Gastroesophageal sphincter (tissue), 4 donors: ENCODE measurements around the gene FBF1. TPM values are rescaled to one million over a fixed set of nuclear protein-coding genes. Genes with fewer than 3 reads are reported as not detected.
A peak's percentile ranks its signal among the peaks of the same experiment; 100 is the strongest.
"Not testable (repeated sequence)": the region's sequence is repeated elsewhere in the genome, so short reads cannot be mapped to it uniquely, and the experiment has no call there.

ENCODE experiments used
- ATAC-seq: fragments of 150-250 bp; one replicate; pipeline ENCODE4 v1.9.1; 2016; ENCODE audit warnings: mild to moderate bottlenecking, moderate library complexity
- H3K27ac ChIP-seq, 4 donors: fragments of 200-600 bp; sonication (generic) in 3 of 4; 1 replicate in 3 of 4; 2 replicates in 1 of 4; pipeline ENCODE4 v1.5.1; 2016 to 2019
- H3K27me3 ChIP-seq: fragments of 200-600 bp; sonication (generic); one replicate; pipeline ENCODE4 v1.5.1; 2019
- H3K36me3 ChIP-seq, 2 donors: fragments of 200-600 bp; sonication (generic); one replicate each; pipeline ENCODE4 v1.5.1; 2019; ENCODE audit warnings: control low read depth in 1 of 2
- H3K4me1 ChIP-seq, 3 donors: fragments of 200-600 bp; sonication (generic); 1 replicate in 2 of 3; 2 replicates in 1 of 3; pipeline ENCODE4 v1.5.1; 2016 to 2019; ENCODE audit warnings: control low read depth in 2 of 3
- H3K4me3 ChIP-seq, 2 donors: fragments of 200-600 bp; sonication (generic); one replicate each; pipeline ENCODE4 v1.5.1; 2019; ENCODE audit warnings: mild to moderate bottlenecking in 1 of 2, moderate library complexity in 1 of 2
- H3K9me3 ChIP-seq, 3 donors: fragments of 200-600 bp; sonication (generic); one replicate each; pipeline ENCODE4 v1.5.1; 2017 to 2019; ENCODE audit warnings: control low read depth in 2 of 3
- EP300 ChIP-seq: sonication (generic); formaldehyde crosslinking; IDR thresholded peaks from one replicate; pipeline ENCODE4 v1.6.1; 2017; ENCODE audit warnings: antibody characterized with exemption, mild to moderate bottlenecking
- POLR2A ChIP-seq, 2 donors: fragments of 450-650 bp; IDR thresholded peaks; one replicate each; pipeline ENCODE4 v1.6.1; 2017; ENCODE audit warnings: antibody characterized with exemption in 2 of 2, mild to moderate bottlenecking in 2 of 2, moderate library complexity in 1 of 2
- POLR2AphosphoS5 ChIP-seq: sonication (generic); formaldehyde crosslinking; IDR thresholded peaks from one replicate; pipeline ENCODE4 v1.6.1; 2017; ENCODE audit warnings: antibody characterized with exemption
- WGBS, 2 donors: methylation state at CpG; one replicate each; pipeline ENCODE4 v1.1.5; 2018; ENCODE audit warnings: low coverage in 1 of 2; 5-methylcytosine and 5-hydroxymethylcytosine counted together
- total RNA-seq, 4 donors: library from RNA; depleted of rRNA; stranded (reverse); fragments of >200 nt; gene quantifications; one replicate each; pipeline ENCODE4 v1.1.0, GENCODE V29; 2016
- TF ChIP-seq, protein P1 (sequence below), 4 experiments: fragments of 200-600 bp in 2 of 4; fragments of 450-650 bp in 2 of 4; sonication (generic) in 1 of 4; IDR thresholded peaks; one replicate each; pipeline ENCODE4 v1.5.1; 2017 to 2019; ENCODE audit warnings: antibody characterized with exemption in 4 of 4, mild to moderate bottlenecking in 2 of 4, moderate library complexity in 2 of 4

FBF1 gene
- total RNA-seq, 4 donors from 2014 or later, result 4.6 to 20.2 (median 7.7) TPM

GRCh38 chr17:75976175-75976848, 35.5 kb upstream of the FBF1 start:
- Histone ChIP-seq H3K36me3 (peaks cover 0 to 28% of the 10 kb centered on the region in 2 donors), H3K4me3 (peak overlapping the region in 1 of 2 donors; percentile 4), H3K9me3 (no peaks in the 10 kb centered on the region), H3K4me1 (peaks cover 0 to 48% (median 14%) of the 10 kb centered on the region in 3 donors), H3K27ac (no peak overlapping the region), H3K27me3 (no peaks in the 10 kb centered on the region)
- ATAC-seq, result no peak
- 49 to 51% methylated on average over 9 of the region's 9 CpGs for WGBS, 2 donors
- no peak for TF ChIP-seq POLR2A (IDR thresholded peaks at IDR 0.05)
- TF ChIP-seq EP300, result no peak
- TF ChIP-seq POLR2AphosphoS5, result no peak
- TF ChIP-seq, protein P1, sequence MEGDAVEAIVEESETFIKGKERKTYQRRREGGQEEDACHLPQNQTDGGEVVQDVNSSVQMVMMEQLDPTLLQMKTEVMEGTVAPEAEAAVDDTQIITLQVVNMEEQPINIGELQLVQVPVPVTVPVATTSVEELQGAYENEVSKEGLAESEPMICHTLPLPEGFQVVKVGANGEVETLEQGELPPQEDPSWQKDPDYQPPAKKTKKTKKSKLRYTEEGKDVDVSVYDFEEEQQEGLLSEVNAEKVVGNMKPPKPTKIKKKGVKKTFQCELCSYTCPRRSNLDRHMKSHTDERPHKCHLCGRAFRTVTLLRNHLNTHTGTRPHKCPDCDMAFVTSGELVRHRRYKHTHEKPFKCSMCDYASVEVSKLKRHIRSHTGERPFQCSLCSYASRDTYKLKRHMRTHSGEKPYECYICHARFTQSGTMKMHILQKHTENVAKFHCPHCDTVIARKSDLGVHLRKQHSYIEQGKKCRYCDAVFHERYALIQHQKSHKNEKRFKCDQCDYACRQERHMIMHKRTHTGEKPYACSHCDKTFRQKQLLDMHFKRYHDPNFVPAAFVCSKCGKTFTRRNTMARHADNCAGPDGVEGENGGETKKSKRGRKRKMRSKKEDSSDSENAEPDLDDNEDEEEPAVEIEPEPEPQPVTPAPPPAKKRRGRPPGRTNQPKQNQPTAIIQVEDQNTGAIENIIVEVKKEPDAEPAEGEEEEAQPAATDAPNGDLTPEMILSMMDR (IDR thresholded peaks at IDR 0.05), result no peak

DNA sequence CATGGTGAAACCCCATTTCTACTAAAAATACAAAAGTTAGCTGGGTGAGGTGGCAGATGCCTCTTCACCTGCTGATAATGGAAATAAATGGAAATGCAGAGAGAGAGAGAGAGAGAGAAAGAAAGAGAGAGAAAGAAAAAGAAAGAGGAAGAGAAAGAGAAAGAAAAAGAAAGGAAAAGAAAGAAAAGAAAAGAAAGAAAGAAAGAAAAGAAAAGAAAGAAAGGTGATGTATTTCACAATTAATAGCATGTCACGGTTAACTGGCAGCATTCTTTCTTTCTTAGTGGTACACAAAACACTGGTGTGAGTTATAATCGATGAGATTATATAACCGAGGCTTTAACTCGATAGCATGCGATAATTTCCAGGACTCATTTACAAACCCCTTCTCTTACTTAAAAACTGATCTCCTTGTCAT, 34.9 kb upstream of the FBF1 start:
- ATAC-seq, result no peak
- H3K36me3 ChIP-seq, result peaks cover 0 to 34% of the 10 kb centered on the region in 2 donors
- no peak overlapping the region for H3K4me3 ChIP-seq
- H3K27ac ChIP-seq, result no peak overlapping the region
- no peaks in the 10 kb centered on the region for H3K9me3 ChIP-seq
- 70 to 79% methylated on average over 5 of the region's 5 CpGs for WGBS, 2 donors
- H3K27me3 ChIP-seq, result no peaks in the 10 kb centered on the region
- peaks cover 0 to 48% (median 14%) of the 10 kb centered on the region in 3 donors for H3K4me1 ChIP-seq
- TF ChIP-seq POLR2AphosphoS5 (no peak), EP300 (no peak), POLR2A (IDR thresholded peaks at IDR 0.05) (no peak)
- TF ChIP-seq, protein P1 (IDR thresholded peaks at IDR 0.05), result no peak

GRCh38 chr17:75975187-75975586, 34.3 kb upstream of the FBF1 start:
- H3K27ac ChIP-seq, ATAC-seq, H3K4me3 ChIP-seq, H3K9me3 ChIP-seq, H3K27me3 ChIP-seq: not testable (repeated sequence)
- H3K36me3 ChIP-seq, result peaks cover 0 to 36% of the 10 kb centered on the region in 2 donors
- peaks cover 0 to 42% (median 13%) of the 10 kb centered on the region in 3 donors for H3K4me1 ChIP-seq
- WGBS, 2 donors, result 91 to 96% methylated on average over 3 to 4 of the region's 6 CpGs

- H3K4me3 ChIP-seq, result no peak overlapping the region
- no peak for TF ChIP-seq POLR2AphosphoS5
- TF ChIP-seq, protein P1 (IDR thresholded peaks at IDR 0.05), result no peak
- TF ChIP-seq POLR2A (IDR thresholded peaks at IDR 0.05), result no peak
- TF ChIP-seq EP300, result no peak
- peaks cover 0 to 9% (median 0%) of the 10 kb centered on the region in 3 donors for H3K4me1 ChIP-seq
- ATAC-seq, result no peak
- H3K36me3 ChIP-seq, result peaks cover 0 to 46% of the 10 kb centered on the region in 2 donors
- H3K27ac ChIP-seq, result no peak overlapping the region
- H3K9me3 ChIP-seq, result no peaks in the 10 kb centered on the region
- no peaks in the 10 kb centered on the region for H3K27me3 ChIP-seq
- WGBS, 2 donors, result 74 to 85% methylated on average over 7 of the region's 7 CpGs
Observed at GRCh38 chr17:75970626-75971025, 29.8 kb upstream of the FBF1 start.

DNA sequence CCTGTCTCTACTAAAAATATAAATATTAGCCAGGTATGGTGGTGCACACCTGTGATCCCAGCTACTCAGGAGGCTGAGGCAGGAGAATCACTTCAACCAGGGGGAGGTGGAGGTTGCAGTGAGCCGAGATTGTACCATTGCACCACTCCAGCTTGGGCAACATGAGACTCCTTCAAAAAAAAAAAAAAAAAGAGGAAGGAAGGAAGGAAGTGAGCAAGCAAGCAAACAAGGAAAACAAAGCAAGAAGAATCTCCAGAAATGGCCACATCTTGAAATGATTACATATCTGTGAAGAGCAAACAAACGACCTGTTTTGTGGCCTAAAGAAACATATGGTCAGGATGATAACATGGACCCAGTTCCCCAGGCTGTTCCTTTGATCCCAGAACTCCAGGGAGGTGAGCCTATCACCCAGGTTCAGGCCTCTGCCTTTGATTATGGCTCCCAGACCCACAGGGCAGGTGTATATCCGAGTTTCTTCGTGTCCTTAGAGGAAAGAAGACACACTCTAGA, 29.2 kb upstream of the FBF1 start:
- Histone ChIP-seq H3K4me1 (peaks cover 0 to 3% (median 0%) of the 10 kb centered on the region in 3 donors), H3K27me3 (no peaks in the 10 kb centered on the region), H3K36me3 (peaks cover 0 to 46% of the 10 kb centered on the region in 2 donors), H3K4me3 (no peak overlapping the region), H3K9me3 (no peaks in the 10 kb centered on the region), H3K27ac (no peak overlapping the region)
- ATAC-seq, result no peak
- 64 to 78% methylated on average over 2 to 4 of the region's 4 CpGs for WGBS, 2 donors
- TF ChIP-seq POLR2AphosphoS5, result no peak
- TF ChIP-seq, protein P1 (IDR thresholded peaks at IDR 0.05), result no peak
- TF ChIP-seq EP300, result no peak
- TF ChIP-seq POLR2A (IDR thresholded peaks at IDR 0.05), result no peak

GRCh38 chr17:75969044-75969443, 28.2 kb upstream of the FBF1 start:
- not testable (repeated sequence) for H3K4me3 ChIP-seq, H3K27ac ChIP-seq, ATAC-seq, H3K4me1 ChIP-seq, H3K9me3 ChIP-seq, H3K27me3 ChIP-seq
- peaks cover 0 to 41% of the 10 kb centered on the region in 2 donors for H3K36me3 ChIP-seq
- 96 to 97% methylated on average over 4 to 7 of the region's 10 CpGs for WGBS, 2 donors
